GM19239 (cell line): ENCODE results near the gene ENO2.

ENCODE experiments used
- DNase-seq: peaks from one replicate; pipeline ENCODE4 v3.0.0; 2011; ENCODE audit warnings: low spot score; ENCODE audit not compliant: insufficient read length
- FAIRE-seq: peaks from 2 replicates; lab custom pipeline; 2011; peaks lifted over from hg19 to GRCh38; lab: Jason Lieb, UNC

Gene ENO2

GRCh38 chr12:6957741-6958608 is 43.6 kb downstream of the ENO2 start:
- FAIRE-seq, result peak; percentile 67
- DNase-seq, result no peak

- DNase-seq, result no peak
- no peak for FAIRE-seq
These were observed 44.3 kb downstream of the ENO2 start for GRCh38 chr12:6958609-6959057.

GRCh38 chr12:6959058-6959804 is 44.9 kb downstream of the ENO2 start:
- peak; percentile 97 for FAIRE-seq
- no peak for DNase-seq

GRCh38 chr12:6959805-6960592 is 45.6 kb downstream of the ENO2 start:
- FAIRE-seq (no peak), DNase-seq (no peak)

GRCh38 chr12:6960593-6961277 is 46.4 kb downstream of the ENO2 start:
- FAIRE-seq, result peak; percentile 96
- DNase-seq, result no peak

- no peak for DNase-seq
- no peak for FAIRE-seq
These were observed 46.9 kb downstream of the ENO2 start for GRCh38 chr12:6961278-6961694.

- FAIRE-seq (peak; percentile 92), DNase-seq (no peak)
These were observed 47.4 kb downstream of the ENO2 start for GRCh38 chr12:6961695-6962284.

- FAIRE-seq, result no peak
- DNase-seq, result no peak
These were observed 48.1 kb downstream of the ENO2 start for GRCh38 chr12:6962285-6963015.

- FAIRE-seq (no peak), DNase-seq (no peak)
These were observed 48.8 kb downstream of the ENO2 start for GRCh38 chr12:6963016-6963731.

GRCh38 chr12:6963791-6964413 is 49.5 kb downstream of the ENO2 start:
- no peak for FAIRE-seq
- DNase-seq, result no peak

GRCh38 chr12:6964605-6965025 is 50.2 kb downstream of the ENO2 start:
- no peak for DNase-seq
- no peak for FAIRE-seq

- DNase-seq (peak; percentile 68), FAIRE-seq (peak; percentile 92)
These were observed 50.8 kb downstream of the ENO2 start for GRCh38 chr12:6965026-6965661.

- FAIRE-seq (no peak), DNase-seq (no peak)
These were observed 51.3 kb downstream of the ENO2 start for GRCh38 chr12:6965714-6966113.

- FAIRE-seq, result no peak
- no peak for DNase-seq
These were observed 52.0 kb downstream of the ENO2 start for GRCh38 chr12:6966351-6966750.

- no peak for FAIRE-seq
- no peak for DNase-seq
These were observed 53.3 kb downstream of the ENO2 start for GRCh38 chr12:6967651-6968100.

- FAIRE-seq, result no peak
- DNase-seq, result no peak
These were observed 54.0 kb downstream of the ENO2 start for GRCh38 chr12:6968426-6968825.

- no peak for FAIRE-seq
These were observed 55.7 kb downstream of the ENO2 start for GRCh38 chr12:6970096-6970527.

More at GRCh38 chr12:6970096-6970527, 55.7 kb downstream of the ENO2 start:
- DNase-seq, result no peak
